Measurements from ENCODE around the gene BMI1.

GRCh38 chr10:22324893-22325271 is 4.0 kb downstream of the BMI1 start:
- no peak for TF ChIP-seq CTCF (IDR thresholded peaks at IDR 0.05)
- no peak for TF ChIP-seq ZFX (IDR thresholded peaks at IDR 0.05; ENCODE audit: borderline replicate concordance)
